Measurements from ENCODE around the gene ANO5.

Gene ANO5

DNA sequence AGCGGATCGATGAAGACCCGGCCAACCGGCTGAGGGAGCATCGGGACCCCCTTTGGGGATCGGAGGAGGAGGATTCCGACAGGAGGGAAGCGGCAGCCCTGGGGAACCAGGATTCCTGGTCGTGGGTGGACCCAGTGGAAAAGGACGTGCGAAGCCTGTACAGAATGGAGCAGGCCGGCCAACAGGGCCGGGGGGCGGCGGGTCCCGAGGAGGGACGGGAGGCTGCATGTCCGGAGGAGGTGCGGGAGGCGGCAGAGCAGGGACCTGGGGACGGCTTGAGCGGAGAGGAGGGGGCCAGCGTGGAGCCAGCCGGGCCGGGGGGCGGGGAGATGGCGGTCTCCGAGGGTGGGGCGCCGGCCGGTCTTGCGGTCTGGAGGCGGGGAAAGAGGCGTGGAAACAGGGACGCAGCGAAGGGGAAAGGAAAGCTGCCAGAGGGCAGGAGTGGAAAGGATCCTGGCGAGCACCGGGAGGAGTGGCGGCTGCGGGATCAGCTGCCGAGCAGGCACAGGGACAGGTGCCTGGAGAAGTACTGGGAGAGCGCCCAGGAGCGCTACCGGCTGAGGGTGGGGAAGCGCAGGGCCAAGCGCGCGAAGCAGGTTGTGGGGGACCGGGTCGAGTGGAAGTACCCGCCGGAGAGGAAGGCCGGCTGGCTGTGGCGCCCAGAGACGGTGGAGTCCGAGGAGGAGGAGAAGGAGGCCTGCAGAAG lies at the start of gene ANO5:
Gene ANO5, plus strand, starts transcription at position 444 of the 706 bp plus-strand sequence. CDS start 408 bp downstream, outside the sequence.
- DNase-seq (ENCODE audit: low spot score): no peak

DNA sequence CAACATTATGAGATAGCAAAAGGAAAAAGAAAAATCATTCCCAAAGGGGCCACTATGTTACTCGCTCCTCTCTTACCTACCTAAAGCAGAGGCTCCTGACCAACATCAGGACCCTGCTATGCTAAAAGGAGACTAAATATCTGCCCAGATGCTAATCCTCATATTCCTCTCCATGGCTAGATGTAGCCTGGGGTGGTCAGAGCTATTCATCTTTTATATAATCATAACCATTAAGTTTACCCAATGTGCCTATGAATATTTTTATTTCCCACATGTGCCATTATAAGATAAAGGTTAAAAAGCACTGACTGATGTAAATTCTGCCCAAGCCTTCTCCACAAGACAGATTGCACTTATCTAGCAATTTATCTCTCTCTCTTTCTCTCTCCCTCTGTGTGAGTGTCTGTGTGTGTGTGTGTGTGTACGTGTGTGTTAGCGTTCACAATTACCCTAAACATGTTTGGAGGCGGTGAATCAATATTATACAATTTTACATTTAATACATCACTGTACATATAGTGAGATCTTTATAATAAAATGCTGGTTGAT lies 41.2 kb upstream of the ANO5 start:
- DNase-seq (ENCODE audit: low spot score): no peak

DNA sequence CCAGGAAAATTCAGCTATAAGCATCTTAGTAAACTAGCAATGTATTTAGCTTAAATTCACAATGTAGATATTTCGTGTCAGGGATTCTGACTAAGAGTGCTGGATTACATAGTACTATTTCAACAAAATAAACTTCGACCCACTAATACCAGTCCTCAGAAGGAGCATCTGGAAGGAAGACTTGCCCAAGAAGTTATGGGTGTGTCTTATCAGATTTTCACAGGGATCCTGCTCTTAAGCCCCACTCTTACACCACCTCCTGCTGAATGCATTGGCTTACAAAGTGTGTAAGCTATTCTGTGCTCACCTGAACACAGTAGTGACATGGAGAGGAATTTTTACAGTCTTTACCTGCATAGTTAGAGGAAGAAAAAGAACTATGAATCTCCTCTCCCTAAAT lies 35.4 kb upstream of the ANO5 start:
- no peak for DNase-seq (ENCODE audit: low spot score)

DNA sequence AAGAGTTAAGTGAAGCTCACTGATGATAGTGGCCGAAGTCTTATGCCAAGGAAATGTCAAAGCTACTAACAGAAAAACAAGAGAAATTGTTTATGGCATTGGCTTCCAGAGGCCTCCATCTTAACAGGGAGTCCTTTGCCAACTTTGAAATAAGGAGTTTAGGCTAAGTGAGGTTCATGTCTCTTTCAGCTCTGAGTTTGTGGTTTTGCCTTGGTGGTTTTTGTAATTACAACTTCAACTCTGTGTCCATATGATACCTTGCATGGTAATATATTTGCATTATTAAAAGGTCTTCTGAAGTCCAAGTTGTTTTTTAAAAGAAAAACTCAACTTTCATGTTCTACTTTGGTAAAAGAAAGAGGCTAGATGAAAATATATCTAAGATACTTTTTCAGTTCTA lies 31.4 kb upstream of the ANO5 start:
- no peak for DNase-seq (ENCODE audit: low spot score)

- DNase-seq (ENCODE audit: low spot score): no peak
Measured at GRCh38 chr11:22162756-22163155, 30.1 kb upstream of the ANO5 start.

GRCh38 chr11:22163394-22163797 lies 29.5 kb upstream of the ANO5 start:
- no peak for DNase-seq (ENCODE audit: low spot score)

- no peak for DNase-seq (ENCODE audit: low spot score)
Measured at GRCh38 chr11:22165087-22165486, 27.8 kb upstream of the ANO5 start.

DNA sequence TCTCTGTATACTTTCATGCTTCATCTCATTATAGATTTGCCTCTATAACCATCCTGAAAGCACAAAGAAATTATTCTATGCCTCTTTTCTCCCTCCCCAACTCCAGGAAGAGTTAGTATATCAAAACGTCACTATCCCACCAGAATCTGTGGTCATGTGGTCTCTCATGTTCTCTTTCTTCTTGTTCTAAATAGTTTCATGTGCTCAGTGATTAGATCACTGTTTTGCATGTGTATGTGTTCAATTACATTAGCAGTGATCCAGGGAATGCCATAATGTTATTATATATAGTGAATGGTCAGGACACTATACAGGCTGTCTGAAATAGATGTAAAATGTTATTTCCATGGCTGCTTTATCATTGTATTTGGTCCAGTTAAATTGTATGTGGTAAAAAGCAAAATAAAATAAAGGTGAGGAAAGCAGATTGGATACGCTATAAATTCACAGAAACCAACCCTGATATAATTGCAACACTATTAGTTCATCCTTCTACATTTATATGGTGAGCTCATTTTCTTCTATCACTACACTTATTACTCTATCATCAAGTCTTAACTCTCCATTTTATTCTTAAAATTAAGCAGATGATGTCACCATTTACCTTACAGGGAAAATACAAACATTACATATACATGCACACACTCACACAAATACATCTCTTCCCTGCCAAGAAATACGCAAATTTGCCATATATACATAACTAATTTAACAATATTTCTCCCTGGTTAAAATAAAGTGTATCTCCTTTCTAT lies 26.9 kb upstream of the ANO5 start:
- no peak for DNase-seq (ENCODE audit: low spot score)

GRCh38 chr11:22169833-22170232 lies 23.1 kb upstream of the ANO5 start:
- DNase-seq (ENCODE audit: low spot score): peak; percentile 36

- DNase-seq (ENCODE audit: low spot score): no peak
Measured at GRCh38 chr11:22173532-22173931, 19.4 kb upstream of the ANO5 start.

GRCh38 chr11:22177186-22177585 lies 15.7 kb upstream of the ANO5 start:
- DNase-seq (ENCODE audit: low spot score): no peak

DNA sequence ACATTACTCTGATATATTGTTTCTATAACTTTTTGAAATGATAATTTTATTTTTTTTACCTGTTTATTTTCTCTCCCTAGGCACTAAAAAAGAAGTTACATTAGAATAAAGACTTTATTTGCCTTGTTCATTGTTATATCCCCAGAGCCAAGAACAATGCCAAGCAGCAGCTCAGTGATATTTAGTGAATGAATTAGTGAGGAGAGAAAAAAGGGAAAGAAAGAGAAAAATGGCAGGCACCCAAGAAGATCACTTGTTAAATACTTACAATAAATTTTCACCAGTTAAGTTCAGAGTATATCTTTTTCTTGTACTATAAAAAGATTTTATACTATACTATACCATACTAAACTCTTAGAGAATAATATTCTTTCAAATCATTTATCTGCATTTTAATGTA lies 13.3 kb upstream of the ANO5 start:
- DNase-seq (ENCODE audit: low spot score): no peak

- no peak for DNase-seq (ENCODE audit: low spot score)
Measured at GRCh38 chr11:22180131-22180530, 12.8 kb upstream of the ANO5 start.

GRCh38 chr11:22189660-22190059 lies 3.2 kb upstream of the ANO5 start:
- DNase-seq (ENCODE audit: low spot score): no peak

DNA sequence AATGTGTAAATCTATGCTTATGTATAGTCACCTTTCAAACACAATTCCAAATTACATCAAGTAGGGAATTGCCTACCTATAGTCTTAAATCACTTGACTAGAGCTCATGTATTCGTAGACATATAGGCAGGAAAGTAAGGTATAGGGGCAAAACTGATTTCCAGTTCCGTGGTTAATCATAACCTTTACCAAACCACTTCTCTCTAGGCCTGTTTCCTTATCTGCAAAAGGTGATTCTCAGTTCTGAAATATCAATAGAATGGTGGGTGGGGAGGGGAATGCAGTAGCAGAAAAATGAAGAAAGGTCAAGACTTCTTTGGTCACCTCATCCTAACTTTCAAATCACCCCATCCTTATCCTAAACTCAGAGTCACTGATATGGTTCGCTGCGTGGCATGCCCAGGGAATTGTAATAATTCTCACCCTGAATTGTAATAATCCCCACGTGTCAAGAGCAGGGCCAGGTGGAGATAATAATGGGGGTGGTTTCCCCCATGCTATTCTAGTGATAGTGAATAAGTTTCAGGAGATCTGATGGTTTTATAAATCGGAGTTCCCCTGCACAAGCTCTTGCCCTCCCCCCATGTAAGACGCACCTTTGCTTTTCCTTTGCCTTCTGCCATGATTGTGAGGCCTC lies 1.9 kb upstream of the ANO5 start:
- no peak for DNase-seq (ENCODE audit: low spot score)

GRCh38 chr11:22192289-22192641 lies 620 bp upstream of the ANO5 start:
- DNase-seq (ENCODE audit: low spot score): no peak

GRCh38 chr11:22193348-22194051 lies 615 bp downstream of the ANO5 start:
- DNase-seq (ENCODE audit: low spot score): no peak

DNA sequence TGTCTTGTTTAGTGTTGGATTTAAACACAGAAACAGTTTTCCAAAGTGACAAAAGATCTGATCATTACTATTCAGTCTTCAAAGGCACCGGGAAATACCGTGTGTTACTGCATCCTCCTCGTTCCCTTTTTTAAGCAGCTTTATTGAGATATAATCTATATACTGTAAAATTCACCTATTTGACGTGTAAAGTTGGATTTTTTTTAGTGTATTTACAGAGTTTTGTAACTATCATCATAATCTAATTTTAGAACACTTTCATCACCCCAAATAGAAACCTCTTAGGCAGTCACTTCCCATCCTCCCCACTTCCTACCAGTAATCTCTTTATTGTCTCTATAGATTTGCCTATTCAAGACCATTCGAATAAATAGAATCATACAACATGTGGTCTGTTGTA lies 1.4 kb downstream of the ANO5 start:
- no peak for DNase-seq (ENCODE audit: low spot score)

DNA sequence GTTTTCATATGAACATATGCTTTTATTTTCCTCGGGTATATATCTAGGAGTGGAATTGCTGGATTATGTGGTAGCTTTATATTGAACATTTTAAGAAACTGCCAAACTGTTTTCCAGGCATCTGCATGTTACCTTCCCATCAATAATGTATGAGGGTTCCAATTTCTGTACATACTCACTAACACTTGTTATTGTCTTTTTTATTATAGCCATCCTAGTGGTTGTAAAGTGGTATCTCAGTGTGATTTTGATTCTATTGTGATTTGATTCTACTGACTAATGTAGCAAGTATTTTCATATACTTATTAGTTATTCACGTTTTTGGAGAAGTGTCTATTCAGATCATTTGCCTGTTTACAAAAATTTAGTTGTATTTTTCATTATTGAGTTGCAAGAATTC lies 2.0 kb downstream of the ANO5 start:
- no peak for DNase-seq (ENCODE audit: low spot score)

DNA sequence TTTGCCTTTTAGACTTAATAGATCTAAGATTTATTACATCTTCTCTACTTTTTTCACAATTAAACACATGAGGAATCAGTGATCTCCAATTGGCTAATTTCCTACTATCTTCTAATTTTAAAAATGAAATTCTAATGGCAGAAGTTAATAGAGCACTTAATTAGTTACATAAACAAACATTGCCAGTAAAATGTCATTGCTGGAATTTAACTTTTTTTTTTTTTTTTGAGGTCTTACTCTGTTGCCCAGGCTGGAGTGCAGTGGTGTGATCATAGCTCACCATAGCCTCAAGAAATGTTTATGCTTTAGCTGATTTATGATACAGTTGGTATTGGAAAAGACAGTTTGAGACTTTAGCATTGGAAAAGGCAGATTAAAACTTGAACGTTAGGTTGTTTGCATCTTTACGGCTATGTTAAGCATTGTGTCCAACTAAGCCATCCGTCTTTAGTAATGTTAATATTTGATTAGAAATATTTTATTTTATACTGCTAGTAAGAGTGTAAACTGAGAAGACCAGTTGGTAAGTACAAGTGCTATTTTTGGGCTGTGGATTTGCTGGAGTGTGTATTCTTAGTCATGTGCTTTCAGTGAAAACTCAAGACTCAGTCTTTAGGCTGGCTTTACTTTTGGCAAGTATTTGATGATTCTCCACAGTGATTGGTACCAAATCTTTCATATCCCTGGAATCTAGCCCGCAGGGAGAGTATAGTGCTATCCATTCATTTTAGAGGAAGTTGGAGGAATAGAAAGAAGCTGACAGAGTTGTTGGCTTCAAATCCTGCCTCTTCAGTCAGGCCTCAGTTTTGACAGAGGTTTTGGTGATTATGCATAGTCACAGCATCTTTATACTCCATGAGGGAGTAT lies 4.5 kb downstream of the ANO5 start:
- no peak for DNase-seq (ENCODE audit: low spot score)

GRCh38 chr11:22199243-22199642 lies 6.4 kb downstream of the ANO5 start:
- DNase-seq (ENCODE audit: low spot score): no peak
